Activated T-helper 1 cell treated with anti-CD3 and anti-CD28 coated beads, Interleukin-12 subunit alpha, Interleukin-12 subunit beta, Interleukin-2, Interleukin-4 antibody, amounts not matched to agents 30 ng/mL and 10 ng/mL and 1 ng/mL, durations not matched to agents 14 hours and 24 hours and 36 hours (primary cell): Measurements from ENCODE around the gene PLCG2. TPM values are rescaled to one million over a fixed set of nuclear protein-coding genes. Genes with fewer than 3 reads are reported as not detected.

Experiments
- DNase-seq: peaks from one replicate; pipeline ENCODE4 v3.0.0; 2021; ENCODE audit warnings: low spot score
- H3K27ac Mint-ChIP-seq: one replicate; pipeline ENCODE4 v1.8.0; 2021; ENCODE audit warnings: mild to moderate bottlenecking, mixed read lengths
- H3K27me3 Mint-ChIP-seq: one replicate; pipeline ENCODE4 v1.8.0; 2022; ENCODE audit warnings: mild to moderate bottlenecking, moderate library complexity, mixed read lengths; ENCODE audit not compliant: insufficient read depth
- H3K36me3 Mint-ChIP-seq: one replicate; pipeline ENCODE4 v1.8.0; 2021; ENCODE audit warnings: low read depth, mixed read lengths
- H3K4me1 Mint-ChIP-seq: one replicate; pipeline ENCODE4 v1.8.0; 2021; ENCODE audit warnings: low read depth, mixed read lengths
- H3K4me3 Mint-ChIP-seq: one replicate; pipeline ENCODE4 v1.8.0; 2021; ENCODE audit warnings: mild to moderate bottlenecking, moderate library complexity, mixed read lengths
- H3K9me3 Mint-ChIP-seq: one replicate; pipeline ENCODE4 v1.8.0; 2021; ENCODE audit warnings: mixed read lengths
- intact Hi-C: fragments of 100-400 bp; cut with micrococcal nuclease; formaldehyde crosslinking; loops from one replicate; pipeline ENCODE4 v1.15.1; 2024
- total RNA-seq: library from RNA; stranded (reverse); gene quantifications from 2 replicates; pipeline ENCODE4 v1.2.3, GENCODE V29; 2022

PLCG2 gene
- total RNA-seq, 1 donor from 2014 or later: 13.7 TPM

DNA sequence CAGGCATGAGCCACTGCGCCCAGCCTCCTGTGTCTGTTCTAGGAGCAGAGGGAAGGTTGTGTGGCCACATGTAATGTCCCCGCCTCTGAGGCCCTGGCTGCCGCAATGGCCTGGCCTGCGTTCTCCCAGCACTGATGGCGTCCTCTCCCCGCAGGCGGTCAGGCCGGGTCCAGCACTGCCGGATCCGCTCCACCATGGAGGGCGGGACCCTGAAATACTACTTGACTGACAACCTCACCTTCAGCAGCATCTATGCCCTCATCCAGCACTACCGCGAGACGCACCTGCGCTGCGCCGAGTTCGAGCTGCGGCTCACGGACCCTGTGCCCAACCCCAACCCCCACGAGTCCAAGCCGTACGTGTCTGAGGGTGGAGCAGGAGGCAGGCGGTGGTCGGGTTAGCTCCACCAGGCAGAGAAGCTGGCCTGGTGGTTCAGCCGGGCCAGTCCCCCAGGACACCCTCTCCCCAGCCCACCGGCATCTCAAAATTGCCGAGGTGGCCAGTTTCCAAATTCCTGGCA lies 131.3 kb downstream of the PLCG2 start:
- no peaks in the 10 kb centered on the region for H3K36me3 Mint-ChIP-seq
- H3K27ac Mint-ChIP-seq: no peak overlapping the region
- H3K9me3 Mint-ChIP-seq: no peaks in the 10 kb centered on the region
- no peaks in the 10 kb centered on the region for H3K4me1 Mint-ChIP-seq
- no peaks in the 10 kb centered on the region for H3K27me3 Mint-ChIP-seq
- no peak for DNase-seq
- H3K4me3 Mint-ChIP-seq: no peak overlapping the region
- intact Hi-C loops: no loop called here

DNA sequence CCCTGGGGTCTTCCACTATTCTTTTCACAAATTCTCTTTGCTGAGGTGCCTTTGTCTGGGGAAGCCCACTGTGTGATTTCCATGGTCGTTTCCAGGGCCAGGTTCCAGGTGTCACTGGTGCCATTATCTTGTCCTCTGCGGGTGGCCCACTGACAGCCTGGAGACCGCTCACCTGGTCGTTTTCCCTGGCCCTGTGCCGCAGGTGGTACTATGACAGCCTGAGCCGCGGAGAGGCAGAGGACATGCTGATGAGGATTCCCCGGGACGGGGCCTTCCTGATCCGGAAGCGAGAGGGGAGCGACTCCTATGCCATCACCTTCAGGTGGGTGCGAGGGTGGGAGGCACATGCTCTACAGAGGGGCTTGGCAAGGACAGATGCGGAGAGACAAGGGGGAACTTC lies 133.3 kb downstream of the PLCG2 start:
- H3K27ac Mint-ChIP-seq: no peak overlapping the region
- no peaks in the 10 kb centered on the region for H3K4me1 Mint-ChIP-seq
- no peak overlapping the region for H3K4me3 Mint-ChIP-seq
- H3K27me3 Mint-ChIP-seq: no peaks in the 10 kb centered on the region
- no peak for DNase-seq
- H3K36me3 Mint-ChIP-seq: no peaks in the 10 kb centered on the region
- intact Hi-C loops: no loop called here
- no peaks in the 10 kb centered on the region for H3K9me3 Mint-ChIP-seq

DNA sequence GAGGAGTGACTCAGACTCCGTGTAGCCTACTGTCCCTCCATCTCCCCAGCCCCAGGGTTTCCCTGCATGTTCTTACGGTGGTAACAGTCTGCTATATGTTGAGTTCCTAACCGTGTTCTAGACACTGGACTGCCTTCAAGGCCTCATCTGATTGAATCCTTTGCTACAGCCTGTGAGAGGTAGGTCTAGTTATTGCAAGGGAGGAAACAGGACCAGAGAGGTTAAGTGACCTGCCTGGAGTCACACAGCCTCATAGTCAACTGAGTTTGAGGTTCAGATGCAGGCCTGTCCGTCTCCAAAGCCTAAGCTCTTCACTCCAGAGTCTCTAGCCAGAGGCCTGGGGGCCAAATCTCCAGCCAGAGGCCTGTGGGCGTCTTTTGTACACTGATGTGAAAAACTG lies 134.1 kb downstream of the PLCG2 start:
- no peaks in the 10 kb centered on the region for H3K4me1 Mint-ChIP-seq
- DNase-seq: no peak

DNA sequence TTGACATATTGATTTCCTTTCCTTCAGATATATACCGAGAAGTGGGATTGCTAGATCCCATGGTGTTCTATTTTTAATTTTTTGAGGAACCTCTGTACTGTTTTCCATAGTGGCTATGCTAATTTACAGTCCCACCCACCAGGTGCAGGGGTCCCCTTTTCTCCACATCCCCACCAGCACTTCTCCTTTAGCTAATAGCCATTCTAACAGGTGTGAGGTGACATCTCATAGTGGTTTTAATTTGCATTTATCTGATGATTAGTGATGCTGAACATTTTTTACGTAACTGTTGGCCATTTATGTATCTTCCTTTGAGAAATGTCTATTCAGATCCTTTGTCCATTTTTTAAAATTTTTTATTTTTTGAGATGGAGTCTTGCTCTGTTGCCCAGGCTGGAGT lies 138.3 kb downstream of the PLCG2 start:
- no peak overlapping the region for H3K4me3 Mint-ChIP-seq
- no peak for DNase-seq
- H3K27ac Mint-ChIP-seq: no peak overlapping the region
- no peaks in the 10 kb centered on the region for H3K36me3 Mint-ChIP-seq
- intact Hi-C loops: no loop called here
- H3K27me3 Mint-ChIP-seq: no peaks in the 10 kb centered on the region
- no peaks in the 10 kb centered on the region for H3K9me3 Mint-ChIP-seq
- no peaks in the 10 kb centered on the region for H3K4me1 Mint-ChIP-seq

More for the DNA sequence above, 134.1 kb downstream of the PLCG2 start:
- intact Hi-C loops: no loop called here
- Mint-ChIP-seq H3K4me3 (no peak overlapping the region), H3K27ac (no peak overlapping the region), H3K27me3 (no peaks in the 10 kb centered on the region), H3K9me3 (no peaks in the 10 kb centered on the region), H3K36me3 (no peaks in the 10 kb centered on the region)

DNA sequence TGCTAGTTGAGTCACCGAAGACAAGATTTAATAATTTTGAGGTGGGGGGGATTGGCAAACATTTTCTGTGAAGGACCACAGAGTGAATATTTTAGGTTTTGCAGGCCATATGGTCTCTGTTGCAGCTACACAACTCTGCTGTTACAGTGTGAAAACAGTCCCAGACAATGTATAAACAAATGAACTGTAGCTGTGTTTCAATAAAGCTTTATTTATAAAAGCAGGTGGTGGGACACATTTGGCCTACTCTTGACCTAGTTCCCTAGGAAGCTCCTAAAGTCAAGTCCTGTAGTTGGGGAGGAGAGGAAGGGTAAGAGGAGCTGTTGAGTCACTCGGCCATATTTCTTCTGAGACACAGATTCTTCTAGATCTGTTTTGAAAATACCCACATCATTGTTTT lies 139.8 kb downstream of the PLCG2 start:
- DNase-seq: no peak
- H3K27me3 Mint-ChIP-seq: no peaks in the 10 kb centered on the region
- H3K36me3 Mint-ChIP-seq: no peaks in the 10 kb centered on the region
- no peak overlapping the region for H3K4me3 Mint-ChIP-seq
- intact Hi-C loops: no loop called here
- H3K9me3 Mint-ChIP-seq: no peaks in the 10 kb centered on the region
- no peaks in the 10 kb centered on the region for H3K4me1 Mint-ChIP-seq
- no peak overlapping the region for H3K27ac Mint-ChIP-seq

DNA sequence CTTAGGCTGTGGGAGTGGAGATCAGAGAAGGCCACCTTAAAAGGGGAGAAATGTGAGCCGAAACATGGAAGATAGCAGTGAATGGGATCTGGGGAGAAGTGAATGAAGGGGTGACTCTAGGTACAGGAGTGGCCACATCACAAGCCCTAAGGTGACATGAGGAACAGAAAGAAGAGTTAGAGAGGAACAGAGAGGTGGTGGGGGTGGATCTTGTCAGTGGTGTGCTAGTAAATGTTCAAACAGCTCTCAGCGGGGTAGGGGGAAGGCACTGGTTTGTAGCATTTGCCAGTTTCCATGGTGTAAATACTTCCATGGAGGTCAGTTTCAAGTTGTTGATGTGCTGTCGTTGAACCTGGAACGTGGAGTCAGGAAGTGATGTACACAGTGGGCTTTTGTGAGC lies 141.4 kb downstream of the PLCG2 start:
- Mint-ChIP-seq H3K36me3 (no peaks in the 10 kb centered on the region), H3K27me3 (no peaks in the 10 kb centered on the region), H3K9me3 (no peaks in the 10 kb centered on the region), H3K27ac (no peak overlapping the region), H3K4me3 (no peak overlapping the region), H3K4me1 (no peaks in the 10 kb centered on the region)
- no peak for DNase-seq
- intact Hi-C loops: no loop called here

DNA sequence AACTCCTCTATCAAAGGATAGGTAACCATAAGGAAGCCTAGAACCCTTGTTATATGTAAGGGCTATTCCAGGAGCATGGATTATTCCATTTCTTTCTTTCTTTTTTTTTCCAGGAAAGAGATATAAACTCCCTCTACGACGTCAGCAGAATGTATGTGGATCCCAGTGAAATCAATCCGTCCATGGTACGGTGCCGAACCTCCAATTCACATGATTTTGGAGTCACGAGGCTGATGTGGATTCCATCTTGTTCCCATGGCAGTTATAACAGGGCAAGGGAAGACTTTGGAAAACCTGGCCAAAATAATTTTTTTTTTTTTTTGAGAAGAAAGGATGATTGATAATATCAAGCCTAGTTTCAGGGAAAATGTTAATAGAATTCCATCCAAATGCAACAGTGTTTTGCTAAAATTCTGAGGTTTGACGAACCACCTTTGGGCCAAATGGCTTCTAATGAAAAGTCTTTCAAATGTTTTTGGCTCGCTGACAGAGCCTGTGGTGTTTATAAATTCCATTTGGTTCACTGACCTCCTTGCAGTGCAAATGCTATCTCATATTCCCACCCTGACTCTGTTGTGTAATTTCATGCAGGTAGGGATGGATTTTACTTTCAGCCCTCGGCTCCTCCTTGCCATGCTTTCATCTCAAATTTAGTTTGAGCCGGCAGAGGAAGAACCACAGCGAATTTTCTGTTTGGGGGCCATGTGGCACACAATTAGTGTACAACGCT lies 142.2 kb downstream of the PLCG2 start:
- H3K9me3 Mint-ChIP-seq: no peaks in the 10 kb centered on the region
- H3K36me3 Mint-ChIP-seq: no peaks in the 10 kb centered on the region
- H3K4me1 Mint-ChIP-seq: no peaks in the 10 kb centered on the region

DNA sequence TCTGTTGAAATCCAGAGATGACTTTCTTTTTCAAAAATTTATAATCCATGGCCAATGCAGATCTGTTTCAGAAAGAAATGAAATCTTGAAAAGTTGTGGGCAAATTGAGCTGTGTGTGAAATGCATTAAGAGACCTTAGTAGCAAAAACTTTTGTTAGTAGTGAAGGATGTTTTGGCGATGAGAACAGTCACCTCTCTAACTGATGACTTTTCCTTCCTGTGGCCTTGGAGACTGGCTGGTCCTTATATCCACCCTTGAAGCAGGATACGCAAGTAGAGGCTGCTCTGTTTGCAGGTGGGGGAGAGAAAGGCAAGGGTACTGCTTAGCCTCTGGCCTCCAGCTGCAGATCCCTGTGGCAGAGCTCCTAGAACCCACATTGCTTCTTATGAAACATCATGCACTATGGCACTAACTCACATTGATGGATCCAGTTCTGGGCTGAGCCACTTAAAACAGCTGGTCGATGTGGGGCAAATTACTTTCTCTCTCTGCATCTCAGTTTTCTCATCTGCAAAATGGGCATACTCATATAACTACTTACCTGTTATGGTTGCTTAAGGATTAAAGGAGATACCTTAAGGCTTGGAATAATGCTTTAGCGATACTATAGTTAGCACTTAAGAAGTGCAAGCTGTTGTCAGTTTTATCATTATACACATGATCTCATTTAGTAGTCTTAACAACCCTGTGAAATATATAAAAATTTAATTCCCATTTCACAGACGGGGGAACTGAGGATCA lies 142.9 kb downstream of the PLCG2 start:
- H3K4me3 Mint-ChIP-seq: no peak overlapping the region
- H3K27ac Mint-ChIP-seq: no peak overlapping the region
- H3K36me3 Mint-ChIP-seq: no peaks in the 10 kb centered on the region
- no peak for DNase-seq
- no peaks in the 10 kb centered on the region for H3K9me3 Mint-ChIP-seq
- intact Hi-C loops: no loop called here
- H3K4me1 Mint-ChIP-seq: no peaks in the 10 kb centered on the region
- no peaks in the 10 kb centered on the region for H3K27me3 Mint-ChIP-seq

More for the DNA sequence above, 142.2 kb downstream of the PLCG2 start:
- intact Hi-C loops: no loop called here
- no peak overlapping the region for H3K27ac Mint-ChIP-seq
- H3K27me3 Mint-ChIP-seq: no peaks in the 10 kb centered on the region
- no peak for DNase-seq
- no peak overlapping the region for H3K4me3 Mint-ChIP-seq

DNA sequence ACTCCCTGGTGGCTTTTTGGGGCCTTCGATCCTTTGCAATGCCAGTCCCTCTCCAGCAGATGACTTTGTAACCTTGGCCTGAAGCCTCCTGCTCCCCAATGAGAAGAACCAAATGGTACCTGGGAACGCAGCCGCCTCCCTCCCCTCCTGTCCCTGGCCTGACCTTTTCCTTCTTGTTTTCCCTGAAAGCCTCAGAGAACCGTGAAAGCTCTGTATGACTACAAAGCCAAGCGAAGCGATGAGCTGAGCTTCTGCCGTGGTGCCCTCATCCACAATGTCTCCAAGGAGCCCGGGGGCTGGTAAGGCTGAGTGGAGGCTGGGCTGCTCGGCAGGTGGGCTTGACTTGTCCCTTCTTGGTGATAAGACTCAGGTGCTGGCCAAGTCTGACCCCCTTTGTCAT lies 144.2 kb downstream of the PLCG2 start:
- Mint-ChIP-seq H3K9me3 (no peaks in the 10 kb centered on the region), H3K4me3 (no peak overlapping the region), H3K27me3 (no peaks in the 10 kb centered on the region), H3K27ac (no peak overlapping the region), H3K36me3 (no peaks in the 10 kb centered on the region), H3K4me1 (no peaks in the 10 kb centered on the region)
- DNase-seq: no peak
- intact Hi-C loops: no loop called here

DNA sequence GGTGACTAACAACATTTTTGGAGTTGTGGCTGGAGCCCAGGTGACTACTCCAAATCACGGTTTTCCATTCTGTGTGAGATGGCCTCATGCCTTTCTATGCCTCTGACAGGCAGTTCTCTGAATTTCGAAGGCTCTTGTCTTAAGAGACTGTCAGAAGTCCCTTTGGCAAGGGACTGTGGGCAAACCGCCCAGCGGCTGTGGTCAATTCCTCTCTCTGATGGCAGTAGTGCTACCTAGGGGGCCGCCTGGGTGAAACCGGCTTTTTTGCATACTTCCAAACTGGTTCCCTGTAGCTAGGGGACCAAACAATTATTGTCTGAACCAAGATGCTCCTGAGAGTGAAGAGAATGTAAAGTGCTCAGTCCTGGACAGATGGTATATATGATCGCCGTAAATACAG lies 145.9 kb downstream of the PLCG2 start:
- no peak overlapping the region for H3K27ac Mint-ChIP-seq
- intact Hi-C loops: no loop called here
- H3K4me3 Mint-ChIP-seq: no peak overlapping the region
- H3K4me1 Mint-ChIP-seq: no peaks in the 10 kb centered on the region
- H3K9me3 Mint-ChIP-seq: no peaks in the 10 kb centered on the region
- H3K36me3 Mint-ChIP-seq: no peaks in the 10 kb centered on the region
- no peaks in the 10 kb centered on the region for H3K27me3 Mint-ChIP-seq
- no peak for DNase-seq

DNA sequence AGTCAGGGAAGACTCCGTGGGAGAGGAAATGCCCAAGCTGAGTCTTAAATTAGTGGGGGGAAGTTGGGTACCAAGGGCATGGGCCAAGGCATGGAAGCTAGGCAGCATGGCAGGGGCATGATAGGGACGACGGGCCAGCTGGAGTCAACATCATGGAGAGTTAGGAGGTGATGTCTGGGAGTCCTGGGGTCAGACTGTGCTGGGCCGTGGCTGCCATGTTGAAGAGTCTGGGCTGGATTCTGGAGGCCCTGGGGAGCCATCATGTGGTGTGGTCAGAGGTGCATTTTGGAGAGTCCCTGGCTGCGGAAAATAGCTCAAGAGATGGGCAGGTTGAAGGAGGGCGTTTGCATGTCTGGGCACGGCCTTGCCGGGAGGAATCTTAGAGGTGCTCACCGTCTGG lies 146.9 kb downstream of the PLCG2 start:
- no peak for DNase-seq
- Mint-ChIP-seq H3K27me3 (no peaks in the 10 kb centered on the region), H3K4me1 (no peaks in the 10 kb centered on the region), H3K27ac (no peak overlapping the region), H3K4me3 (no peak overlapping the region), H3K36me3 (no peaks in the 10 kb centered on the region), H3K9me3 (no peaks in the 10 kb centered on the region)
- intact Hi-C loops: no loop called here

DNA sequence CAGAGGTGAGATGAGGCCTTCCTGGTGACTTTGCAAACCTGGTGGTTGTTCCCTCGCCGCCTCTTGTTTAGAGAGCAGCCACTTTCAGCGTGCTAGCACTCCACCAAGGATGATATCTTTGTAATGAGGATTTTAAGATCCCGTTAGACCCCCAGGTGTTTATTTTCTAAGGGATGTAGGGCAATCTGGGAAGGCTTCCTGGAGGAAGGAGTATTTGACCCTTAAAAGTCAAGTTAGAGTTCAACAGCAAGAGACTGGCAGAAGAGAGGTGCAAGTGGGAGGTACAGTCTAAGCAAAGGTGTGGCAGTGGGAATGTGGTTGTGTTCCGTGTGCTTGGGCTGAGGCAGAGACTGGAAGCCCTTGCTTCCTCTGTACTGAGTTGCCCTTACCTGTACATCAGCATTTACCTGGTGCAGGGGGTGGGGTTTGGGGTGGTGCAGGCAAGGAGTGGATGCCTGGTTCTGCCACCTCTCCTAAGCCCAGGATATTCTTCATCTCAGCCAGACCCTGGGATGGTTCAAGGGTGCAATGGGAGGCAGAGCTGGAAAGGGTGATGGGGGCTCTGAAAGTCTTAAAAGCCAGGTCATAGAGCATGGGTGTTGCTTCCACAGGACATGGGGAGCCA lies 148.6 kb downstream of the PLCG2 start:
- Mint-ChIP-seq H3K4me3 (no peak overlapping the region), H3K27me3 (no peaks in the 10 kb centered on the region), H3K36me3 (no peaks in the 10 kb centered on the region), H3K9me3 (no peaks in the 10 kb centered on the region), H3K4me1 (no peaks in the 10 kb centered on the region), H3K27ac (no peak overlapping the region)
- no peak for DNase-seq
- intact Hi-C loops: no loop called here

DNA sequence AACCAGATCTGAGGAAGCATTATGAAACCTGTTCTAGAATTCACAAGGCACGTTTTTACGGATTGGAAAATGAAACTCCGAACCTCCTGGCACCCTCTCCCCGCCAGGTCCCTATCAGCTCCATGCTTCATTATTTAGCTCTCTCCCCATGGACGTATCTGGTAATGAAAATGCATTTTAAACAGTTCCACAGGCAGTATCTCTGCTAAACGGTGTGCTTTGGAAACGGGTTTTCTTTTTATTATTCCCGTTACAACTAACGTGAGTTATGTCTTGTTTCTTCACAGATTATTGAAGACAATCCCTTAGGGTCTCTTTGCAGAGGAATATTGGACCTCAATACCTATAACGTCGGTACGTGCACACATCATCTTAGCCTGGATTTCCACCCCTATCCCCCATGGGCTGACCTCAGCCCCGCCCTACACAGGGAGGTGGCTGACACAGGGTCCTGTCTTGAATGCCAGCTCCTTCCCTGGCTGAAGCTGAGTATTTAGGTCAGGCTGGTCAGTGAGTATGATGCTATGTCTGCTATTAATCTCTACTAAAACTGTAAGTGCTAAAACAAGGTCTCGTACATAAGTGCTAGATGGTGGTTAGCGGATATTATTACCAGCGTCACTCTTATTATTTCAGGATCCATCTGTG lies 149.3 kb downstream of the PLCG2 start:
- no peaks in the 10 kb centered on the region for H3K36me3 Mint-ChIP-seq
- peak overlapping the region; percentile 1 for H3K27ac Mint-ChIP-seq
- H3K4me3 Mint-ChIP-seq: no peak overlapping the region
- DNase-seq: no peak
- H3K9me3 Mint-ChIP-seq: no peaks in the 10 kb centered on the region
- intact Hi-C loops: no loop called here
- H3K4me1 Mint-ChIP-seq: no peaks in the 10 kb centered on the region
- no peaks in the 10 kb centered on the region for H3K27me3 Mint-ChIP-seq
